ENCODE results near the gene PPHLN1.
"Not testable (repeated sequence)": the region's sequence is repeated elsewhere in the genome, so short reads cannot be mapped to it uniquely, and the experiment has no call there.

PPHLN1 gene

DNA sequence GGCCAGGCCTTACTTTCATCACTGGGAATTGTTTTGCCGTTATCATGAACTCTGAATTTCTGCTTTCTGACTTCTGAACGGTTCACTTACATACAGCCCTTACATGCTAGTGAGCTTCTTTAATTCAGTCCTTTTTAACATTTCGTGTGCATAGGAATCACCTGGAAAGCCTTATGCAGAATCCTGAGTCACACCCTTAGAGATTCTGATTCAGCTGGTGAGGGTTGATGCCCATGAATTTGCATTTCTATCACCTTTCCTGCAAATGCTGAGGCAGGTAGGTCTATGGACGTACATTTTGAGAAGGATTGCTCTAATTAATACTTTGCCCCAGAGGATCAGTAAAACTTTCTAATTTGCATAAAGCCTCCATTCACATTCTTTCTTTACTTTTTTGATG, 44.0 kb downstream of the PPHLN1 start:
- TF ChIP-seq, protein P1, sequence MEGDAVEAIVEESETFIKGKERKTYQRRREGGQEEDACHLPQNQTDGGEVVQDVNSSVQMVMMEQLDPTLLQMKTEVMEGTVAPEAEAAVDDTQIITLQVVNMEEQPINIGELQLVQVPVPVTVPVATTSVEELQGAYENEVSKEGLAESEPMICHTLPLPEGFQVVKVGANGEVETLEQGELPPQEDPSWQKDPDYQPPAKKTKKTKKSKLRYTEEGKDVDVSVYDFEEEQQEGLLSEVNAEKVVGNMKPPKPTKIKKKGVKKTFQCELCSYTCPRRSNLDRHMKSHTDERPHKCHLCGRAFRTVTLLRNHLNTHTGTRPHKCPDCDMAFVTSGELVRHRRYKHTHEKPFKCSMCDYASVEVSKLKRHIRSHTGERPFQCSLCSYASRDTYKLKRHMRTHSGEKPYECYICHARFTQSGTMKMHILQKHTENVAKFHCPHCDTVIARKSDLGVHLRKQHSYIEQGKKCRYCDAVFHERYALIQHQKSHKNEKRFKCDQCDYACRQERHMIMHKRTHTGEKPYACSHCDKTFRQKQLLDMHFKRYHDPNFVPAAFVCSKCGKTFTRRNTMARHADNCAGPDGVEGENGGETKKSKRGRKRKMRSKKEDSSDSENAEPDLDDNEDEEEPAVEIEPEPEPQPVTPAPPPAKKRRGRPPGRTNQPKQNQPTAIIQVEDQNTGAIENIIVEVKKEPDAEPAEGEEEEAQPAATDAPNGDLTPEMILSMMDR (conservative IDR thresholded peaks at IDR 0.05; ENCODE audit: low read length), result no peak
- H3K4me3 ChIP-seq (ENCODE audit: low read length), result no peak overlapping the region
- no peak for DNase-seq (ENCODE audit: low read depth)

DNA sequence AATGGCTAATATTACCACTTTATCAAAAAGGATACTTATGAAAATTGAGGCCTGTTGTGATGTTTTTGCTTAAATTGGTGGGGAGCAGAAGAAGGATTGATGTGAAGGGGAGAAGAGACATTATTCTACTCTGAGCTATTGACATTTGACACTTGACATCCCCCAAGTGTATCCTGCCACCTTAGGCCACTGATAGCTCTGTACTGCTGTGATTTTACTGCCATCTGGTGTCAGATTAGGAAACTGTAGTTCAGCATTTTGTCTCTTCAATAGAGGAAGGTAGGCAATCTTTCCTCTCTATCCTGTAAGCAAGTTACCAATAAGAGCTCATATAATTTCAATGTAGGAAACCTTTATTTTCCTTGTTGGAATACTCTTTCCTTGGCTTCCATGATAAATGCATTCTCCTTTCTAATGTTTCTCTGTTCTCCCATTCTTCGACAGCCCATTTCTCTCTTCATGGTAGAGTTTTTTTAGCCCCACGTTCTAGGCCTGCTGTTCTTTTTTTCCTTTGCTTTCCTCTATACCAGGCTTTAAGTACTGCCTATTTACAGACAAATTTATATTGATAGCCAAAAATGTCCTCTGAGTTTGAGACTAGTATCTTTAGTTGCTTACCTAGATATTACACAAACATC, 46.3 kb downstream of the PPHLN1 start:
- TF ChIP-seq, protein P1 (conservative IDR thresholded peaks at IDR 0.05; ENCODE audit: low read length), result peak; percentile 93
- H3K4me3 ChIP-seq (ENCODE audit: low read length), result no peak overlapping the region
- DNase-seq (ENCODE audit: low read depth), result peak; percentile 38

DNA sequence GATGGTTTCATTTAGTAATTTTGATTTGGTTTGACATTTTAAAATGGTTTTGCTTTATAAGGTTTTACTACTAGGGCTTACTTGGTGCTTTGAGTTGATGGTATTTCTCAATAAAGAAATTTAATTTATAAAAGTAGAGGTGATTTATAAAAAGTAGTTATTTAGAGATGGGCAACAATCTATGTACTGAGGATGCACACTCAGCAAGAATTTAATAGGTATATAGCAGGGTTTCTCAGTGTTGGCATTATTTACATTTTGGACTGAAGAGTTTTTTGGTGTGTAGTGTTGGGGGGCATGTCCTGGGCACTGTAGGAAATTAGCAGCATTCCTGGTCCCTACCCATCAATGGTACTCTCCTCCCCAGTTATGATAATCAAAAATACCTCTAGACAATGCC, 47.7 kb downstream of the PPHLN1 start:
- no peak overlapping the region for H3K4me3 ChIP-seq (ENCODE audit: low read length)
- DNase-seq (ENCODE audit: low read depth), result no peak
- TF ChIP-seq, protein P1 (conservative IDR thresholded peaks at IDR 0.05; ENCODE audit: low read length), result no peak

DNA sequence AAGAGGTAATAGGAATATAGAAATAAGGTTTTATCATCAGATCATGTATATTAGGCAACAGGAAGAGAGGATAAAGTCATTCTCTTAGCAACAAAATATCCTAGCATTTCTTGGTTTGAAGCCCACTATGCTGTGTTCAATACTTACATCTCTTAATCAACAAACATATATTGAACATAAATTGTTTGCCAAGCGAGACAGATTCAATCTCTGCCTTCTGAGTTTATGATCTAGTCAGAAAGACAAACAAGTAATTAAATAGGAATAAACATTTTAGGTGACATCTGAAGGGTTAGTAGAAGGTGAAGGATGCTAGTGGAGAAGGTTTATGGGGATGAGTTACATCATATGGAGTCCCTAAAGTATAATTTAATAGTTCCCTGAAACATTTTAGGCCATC, 54.8 kb downstream of the PPHLN1 start:
- TF ChIP-seq, protein P1 (conservative IDR thresholded peaks at IDR 0.05; ENCODE audit: low read length), result no peak
- no peak for DNase-seq (ENCODE audit: low read depth)
- H3K4me3 ChIP-seq (ENCODE audit: low read length), result no peak overlapping the region

DNA sequence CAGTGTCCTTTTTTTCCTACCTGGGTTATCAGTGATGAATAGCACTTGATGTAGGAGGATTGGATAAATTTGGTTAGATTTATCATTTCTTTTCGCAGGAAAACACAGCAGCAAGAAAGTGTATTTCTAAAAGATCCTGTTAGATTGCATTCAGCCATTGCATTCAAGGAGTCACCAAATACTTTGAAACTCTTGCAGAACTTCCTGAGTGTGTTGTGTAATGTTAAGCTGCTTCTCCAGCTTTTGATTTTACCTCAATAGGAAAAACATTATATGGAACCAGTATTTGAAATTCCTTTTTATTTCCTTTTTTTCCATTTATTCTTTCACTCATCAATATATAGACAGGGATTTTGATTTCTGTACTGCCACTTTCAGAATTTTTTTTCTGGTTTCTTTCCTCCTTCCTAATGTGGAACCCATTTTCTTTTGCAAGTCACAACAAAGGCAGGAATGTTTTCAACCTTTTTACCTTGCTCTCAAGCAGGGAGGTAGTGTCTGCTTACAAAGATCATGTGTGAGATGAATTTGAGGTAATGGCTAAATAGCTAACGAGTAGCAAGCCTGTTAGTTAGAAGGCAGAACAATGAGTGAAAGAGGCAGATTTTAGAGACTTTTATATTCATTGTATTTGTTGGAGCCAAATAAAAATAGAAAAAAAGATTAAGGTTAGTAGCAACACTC, 56.2 kb downstream of the PPHLN1 start:
- H3K4me3 ChIP-seq (ENCODE audit: low read length), result no peak overlapping the region
- TF ChIP-seq, protein P1 (conservative IDR thresholded peaks at IDR 0.05; ENCODE audit: low read length), result no peak
- peak; percentile 55 for DNase-seq (ENCODE audit: low read depth)

DNA sequence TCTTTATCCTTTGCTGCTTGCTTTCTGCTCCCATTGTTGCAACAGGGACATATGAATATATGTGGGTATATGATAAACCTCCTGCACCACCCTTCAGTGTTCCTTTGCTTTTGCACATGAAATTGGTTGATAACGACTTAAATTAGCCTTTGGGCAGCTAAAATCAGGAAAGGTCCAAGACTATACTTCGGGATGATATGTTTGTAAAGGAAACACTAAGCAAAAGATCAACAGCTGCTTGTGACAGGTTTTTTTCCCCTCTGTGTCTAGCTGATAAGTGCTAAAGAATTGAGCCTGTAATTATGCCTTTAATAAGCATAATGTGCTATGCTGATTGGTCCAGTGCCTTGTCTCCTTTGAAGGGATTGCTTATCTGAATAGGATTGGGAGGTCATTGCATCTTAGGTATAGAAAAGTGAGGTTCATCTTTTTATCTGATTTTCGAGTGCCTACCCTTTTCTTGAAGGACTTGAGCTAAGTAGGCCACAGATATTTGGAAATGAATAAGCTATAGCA, 59.4 kb downstream of the PPHLN1 start:
- TF ChIP-seq, protein P1 (conservative IDR thresholded peaks at IDR 0.05; ENCODE audit: low read length), result no peak
- DNase-seq (ENCODE audit: low read depth), result no peak
- no peak overlapping the region for H3K4me3 ChIP-seq (ENCODE audit: low read length)

DNA sequence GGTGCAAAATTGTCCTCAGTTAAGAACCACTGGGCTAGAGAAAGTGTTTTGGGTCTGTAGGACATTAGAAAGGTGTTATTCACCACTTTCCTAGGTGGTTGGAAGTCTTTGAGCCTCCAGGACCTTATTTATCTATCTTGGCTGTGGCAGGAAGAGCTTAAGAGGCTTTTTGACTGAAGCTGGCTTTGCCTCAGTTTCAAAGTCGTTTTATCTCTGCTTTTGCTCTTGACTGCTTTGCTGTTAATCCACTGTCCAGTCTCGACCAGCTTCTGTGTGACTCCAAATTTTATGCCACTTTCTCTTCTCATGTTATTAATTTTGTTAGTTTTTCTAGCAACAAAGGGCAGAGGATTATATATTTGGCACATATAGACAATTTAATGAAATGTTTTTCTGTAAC, 60.3 kb downstream of the PPHLN1 start:
- H3K4me3 ChIP-seq (ENCODE audit: low read length), result no peak overlapping the region
- TF ChIP-seq, protein P1 (conservative IDR thresholded peaks at IDR 0.05; ENCODE audit: low read length), result no peak
- DNase-seq (ENCODE audit: low read depth), result no peak

DNA sequence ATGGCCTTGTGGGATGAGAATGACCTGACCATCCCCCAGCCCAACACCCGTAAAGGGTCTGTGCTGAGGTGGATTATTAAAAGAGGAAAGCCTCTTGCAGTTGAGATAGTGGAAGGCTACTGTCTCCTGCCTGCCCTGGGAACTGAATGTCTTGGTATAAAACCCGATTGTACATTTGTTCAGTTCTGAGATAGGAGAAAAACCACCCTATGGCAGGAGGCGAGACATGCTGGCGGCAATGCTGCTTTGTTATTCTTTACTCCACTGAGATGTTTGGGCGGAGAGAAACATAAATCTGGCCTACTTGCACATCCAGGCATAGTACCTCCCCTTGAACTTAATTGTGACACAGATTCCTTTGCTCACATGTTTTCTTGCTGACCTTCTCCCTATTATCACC, 62.1 kb downstream of the PPHLN1 start:
- not testable (repeated sequence) for H3K4me3 ChIP-seq (ENCODE audit: low read length); DNase-seq (ENCODE audit: low read depth)
